ENCODE results near the gene SPTBN1. TPM values are rescaled to one million over a fixed set of nuclear protein-coding genes. Genes with fewer than 3 reads are reported as not detected.
A peak's percentile ranks its signal among the peaks of the same experiment; 100 is the strongest.

SPTBN1 gene
- total RNA-seq, 6 experiments from 2014 or later, result 128 to 169 (median 159) TPM

DNA sequence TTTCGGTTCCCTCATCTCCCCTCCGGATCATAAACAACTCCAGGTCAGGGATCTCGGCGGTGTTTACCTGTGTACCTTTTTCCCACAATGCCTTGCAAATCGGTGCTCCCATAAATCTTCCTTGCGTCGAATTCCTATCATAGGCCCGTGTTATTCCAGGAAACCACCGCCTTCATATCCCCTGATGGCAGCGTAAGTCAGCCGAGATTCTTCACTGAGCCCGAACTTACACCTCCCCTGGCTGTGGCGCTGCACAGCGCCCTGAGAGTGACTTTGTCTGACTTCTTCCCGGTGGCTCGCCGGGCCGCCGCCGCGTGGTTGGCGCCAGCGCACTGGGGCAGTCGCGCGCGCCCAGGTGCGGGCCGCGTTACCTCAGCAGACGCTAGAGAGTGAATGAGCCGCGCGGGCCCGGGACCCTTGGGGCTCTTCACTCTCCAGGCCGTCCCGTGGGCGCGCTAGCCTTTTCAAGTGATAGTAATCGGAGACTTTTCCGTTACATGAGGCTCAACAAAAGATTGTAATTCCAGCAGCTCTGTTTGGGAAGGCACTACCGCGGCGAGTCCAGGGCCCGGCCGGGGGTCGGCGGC, 101.6 kb downstream of the SPTBN1 start:
- DNase-seq, result no peak
- no peak overlapping the region for H3K27ac Mint-ChIP-seq
- H3K4me3 Mint-ChIP-seq, result peak overlapping the region; percentile 54
- H3K27me3 Mint-ChIP-seq (ENCODE audit: insufficient read depth), result peaks cover 5% of the 10 kb centered on the region
- peaks cover 73% of the 10 kb centered on the region for H3K4me1 Mint-ChIP-seq (ENCODE audit: low read depth)
- peaks cover 14% of the 10 kb centered on the region for H3K36me3 Mint-ChIP-seq (ENCODE audit: low read depth)
- TF ChIP-seq, protein P1, sequence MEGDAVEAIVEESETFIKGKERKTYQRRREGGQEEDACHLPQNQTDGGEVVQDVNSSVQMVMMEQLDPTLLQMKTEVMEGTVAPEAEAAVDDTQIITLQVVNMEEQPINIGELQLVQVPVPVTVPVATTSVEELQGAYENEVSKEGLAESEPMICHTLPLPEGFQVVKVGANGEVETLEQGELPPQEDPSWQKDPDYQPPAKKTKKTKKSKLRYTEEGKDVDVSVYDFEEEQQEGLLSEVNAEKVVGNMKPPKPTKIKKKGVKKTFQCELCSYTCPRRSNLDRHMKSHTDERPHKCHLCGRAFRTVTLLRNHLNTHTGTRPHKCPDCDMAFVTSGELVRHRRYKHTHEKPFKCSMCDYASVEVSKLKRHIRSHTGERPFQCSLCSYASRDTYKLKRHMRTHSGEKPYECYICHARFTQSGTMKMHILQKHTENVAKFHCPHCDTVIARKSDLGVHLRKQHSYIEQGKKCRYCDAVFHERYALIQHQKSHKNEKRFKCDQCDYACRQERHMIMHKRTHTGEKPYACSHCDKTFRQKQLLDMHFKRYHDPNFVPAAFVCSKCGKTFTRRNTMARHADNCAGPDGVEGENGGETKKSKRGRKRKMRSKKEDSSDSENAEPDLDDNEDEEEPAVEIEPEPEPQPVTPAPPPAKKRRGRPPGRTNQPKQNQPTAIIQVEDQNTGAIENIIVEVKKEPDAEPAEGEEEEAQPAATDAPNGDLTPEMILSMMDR (IDR thresholded peaks at IDR 0.05), result no peak
- H3K9me3 Mint-ChIP-seq, result no peaks in the 10 kb centered on the region

DNA sequence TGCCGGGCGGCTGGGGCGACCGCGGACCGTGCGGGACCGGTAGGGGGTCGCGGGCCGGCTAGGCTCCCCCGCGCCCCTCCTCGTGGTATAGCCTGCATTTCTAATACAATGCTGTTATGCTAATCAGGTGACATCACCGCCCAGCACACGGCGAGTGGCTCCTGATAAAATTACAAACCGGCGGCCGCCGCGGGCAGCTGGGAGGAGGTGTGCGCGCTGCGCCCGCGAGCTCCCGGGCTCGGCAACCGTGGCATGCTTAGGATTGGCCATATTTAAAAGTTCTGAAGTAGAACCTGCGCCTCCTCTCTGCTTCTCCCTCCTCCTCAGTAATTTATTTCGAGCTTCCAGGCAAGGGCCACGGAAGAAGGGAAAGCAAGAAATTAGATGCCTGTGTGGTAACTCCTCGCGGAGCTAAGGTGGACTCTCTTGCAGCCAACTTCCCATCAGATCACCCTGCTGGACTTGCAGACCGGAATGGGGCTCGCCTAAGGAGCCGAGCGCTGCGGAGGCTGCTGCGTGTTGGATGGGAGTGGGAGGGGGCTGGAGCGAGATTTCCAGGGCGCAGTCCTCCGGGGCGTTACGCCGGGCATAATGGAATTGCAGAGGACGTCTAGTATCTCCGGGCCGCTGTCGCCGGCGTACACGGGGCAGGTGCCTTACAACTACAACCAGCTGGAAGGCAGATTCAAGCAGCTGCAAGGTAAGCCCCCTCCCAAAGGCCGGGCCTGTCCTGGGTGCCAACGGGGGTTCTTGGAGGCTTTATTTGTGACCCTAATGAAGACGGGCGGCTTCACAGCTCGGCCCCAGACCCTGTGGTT, 102.3 kb downstream of the SPTBN1 start:
- Mint-ChIP-seq H3K36me3 (ENCODE audit: low read depth) (peaks cover 14% of the 10 kb centered on the region), H3K4me1 (ENCODE audit: low read depth) (peaks cover 73% of the 10 kb centered on the region), H3K9me3 (no peaks in the 10 kb centered on the region), H3K27me3 (ENCODE audit: insufficient read depth) (peaks cover 5% of the 10 kb centered on the region), H3K4me3 (peak overlapping the region; percentile 93), H3K27ac (peak overlapping the region; percentile 99)
- DNase-seq, result peak; percentile 46
- TF ChIP-seq, protein P1 (IDR thresholded peaks at IDR 0.05), result peak; percentile 3; the same call in 1 of the 2 replicates

DNA sequence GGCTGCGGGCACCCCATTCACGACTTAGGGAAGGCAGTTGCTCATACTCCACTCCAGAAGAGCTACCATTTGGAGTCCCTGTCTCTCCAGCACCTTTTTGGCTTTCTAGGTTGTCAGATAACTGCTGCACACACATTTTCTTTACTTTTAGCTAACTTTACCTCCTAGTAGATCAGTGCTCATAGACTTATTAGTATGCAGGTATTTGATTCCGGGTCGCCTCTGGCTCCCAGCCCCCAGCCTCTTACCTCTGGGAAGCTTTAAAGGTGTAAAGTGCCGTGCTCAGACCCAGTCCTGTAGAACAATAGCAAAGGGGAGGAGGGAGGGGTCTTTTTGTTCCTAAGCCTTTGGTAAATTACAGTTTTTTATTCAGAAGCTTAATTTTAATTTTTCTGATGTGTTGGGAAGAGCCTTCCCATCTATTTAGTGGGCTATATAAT, 102.9 kb downstream of the SPTBN1 start:
- Mint-ChIP-seq H3K4me1 (ENCODE audit: low read depth) (peaks cover 73% of the 10 kb centered on the region), H3K27me3 (ENCODE audit: insufficient read depth) (peaks cover 5% of the 10 kb centered on the region), H3K27ac (peak overlapping the region; percentile 99)

DNA sequence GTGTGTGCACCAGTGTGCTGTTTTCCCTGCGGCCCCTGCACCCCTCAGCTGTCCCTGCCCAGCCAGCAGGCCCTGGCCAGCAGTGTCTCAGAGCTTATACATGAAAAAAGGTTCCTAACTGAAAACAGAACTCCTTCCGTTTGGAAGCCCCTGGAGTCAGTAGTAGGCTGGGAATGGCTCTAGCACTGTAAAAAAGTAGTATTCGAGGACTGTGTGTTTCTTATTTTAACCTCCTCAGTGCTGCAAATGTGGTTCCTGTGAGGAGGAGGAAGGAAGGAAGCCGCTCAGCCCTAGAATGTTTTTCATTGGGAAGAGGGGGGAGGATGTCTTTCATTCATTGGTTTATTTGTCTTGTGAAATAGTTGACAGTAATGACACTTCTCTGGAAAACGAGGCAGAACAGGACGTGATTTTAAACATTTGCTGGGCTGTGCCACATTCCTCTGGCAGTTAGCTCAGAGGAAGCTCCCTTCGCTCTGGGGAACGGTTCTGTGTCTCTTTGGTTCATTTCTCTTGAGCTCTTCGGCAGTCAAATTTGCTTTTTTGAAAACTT, 103.5 kb downstream of the SPTBN1 start:
- H3K36me3 Mint-ChIP-seq (ENCODE audit: low read depth), result peaks cover 14% of the 10 kb centered on the region
- peaks cover 5% of the 10 kb centered on the region for H3K27me3 Mint-ChIP-seq (ENCODE audit: insufficient read depth)
- H3K4me1 Mint-ChIP-seq (ENCODE audit: low read depth), result peaks cover 71% of the 10 kb centered on the region
- peak overlapping the region; percentile 93 for H3K4me3 Mint-ChIP-seq
- peak; percentile 81 for DNase-seq
- H3K27ac Mint-ChIP-seq, result peak overlapping the region; percentile 99
- TF ChIP-seq, protein P1 (IDR thresholded peaks at IDR 0.05), result no peak
- H3K9me3 Mint-ChIP-seq, result no peaks in the 10 kb centered on the region

More for the DNA sequence above, 102.9 kb downstream of the SPTBN1 start:
- TF ChIP-seq, protein P1 (IDR thresholded peaks at IDR 0.05), result no peak
- no peak for DNase-seq
- no peaks in the 10 kb centered on the region for H3K9me3 Mint-ChIP-seq
- H3K36me3 Mint-ChIP-seq (ENCODE audit: low read depth), result peaks cover 14% of the 10 kb centered on the region
- H3K4me3 Mint-ChIP-seq, result peak overlapping the region; percentile 93

DNA sequence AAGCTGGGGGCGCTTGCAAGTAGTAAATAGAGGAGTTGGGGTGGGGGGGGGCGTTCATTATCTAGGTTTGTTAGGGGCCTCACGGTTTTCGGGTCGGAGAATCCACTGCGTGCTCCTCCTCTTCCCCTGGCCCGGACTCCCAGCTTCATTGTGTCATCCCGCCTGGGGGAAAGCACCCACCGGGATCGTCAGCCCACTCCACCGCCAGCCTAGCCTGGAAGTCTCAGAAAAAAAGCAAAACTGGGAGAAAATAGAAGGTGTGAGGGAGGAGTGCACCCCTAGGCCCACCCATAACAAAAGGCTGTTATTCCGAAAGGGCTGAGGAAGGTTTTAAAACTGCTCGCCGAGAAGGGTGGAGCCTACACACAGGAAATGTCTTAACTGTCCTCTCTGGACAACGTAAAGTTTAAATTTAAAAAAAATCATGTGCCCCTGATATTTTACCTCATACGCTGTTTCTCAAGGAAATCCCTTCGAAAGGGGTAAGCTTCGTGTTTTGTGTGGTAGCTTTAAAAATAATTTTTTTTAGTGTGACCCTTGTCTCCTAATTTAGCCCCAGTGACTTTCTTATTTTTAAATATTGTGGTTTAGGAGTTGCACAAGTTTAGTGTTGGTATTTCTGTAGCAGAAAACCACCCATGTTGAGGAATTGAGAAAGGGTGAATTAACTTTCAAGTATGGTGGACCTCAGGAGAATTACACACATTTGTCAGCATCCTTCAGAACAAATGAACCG, 104.2 kb downstream of the SPTBN1 start:
- peak overlapping the region; percentile 99 for H3K27ac Mint-ChIP-seq
- peak overlapping the region; percentile 93 for H3K4me3 Mint-ChIP-seq
- TF ChIP-seq, protein P1 (IDR thresholded peaks at IDR 0.05), result peak; percentile 33
- H3K36me3 Mint-ChIP-seq (ENCODE audit: low read depth), result peaks cover 10% of the 10 kb centered on the region
- no peaks in the 10 kb centered on the region for H3K9me3 Mint-ChIP-seq
- H3K27me3 Mint-ChIP-seq (ENCODE audit: insufficient read depth), result peaks cover 5% of the 10 kb centered on the region
- DNase-seq, result peak; percentile 51
- peaks cover 65% of the 10 kb centered on the region for H3K4me1 Mint-ChIP-seq (ENCODE audit: low read depth)
